IMR-90 (cell line): ENCODE data around the gene BICD1. TPM values are rescaled to one million over a fixed set of nuclear protein-coding genes. Genes with fewer than 3 reads are reported as not detected.

Source experiments
- ATAC-seq: fragments of 200-7000 bp; cut with Tn5 transposase; 2 replicates; pipeline ENCODE4 v1.9.1; 2020; ENCODE audit warnings: low read depth, mild to moderate bottlenecking, moderate library complexity
- BruUV-seq: library from RNA; stranded (reverse); fragments of 400-500 nt; replicated peaks from 2 replicates; lab custom pipeline; 2021; lab: Mats Ljungman, UMichigan
- CTCF ChIA-PET: fragments of 300-600 bp; formaldehyde crosslinking; extraction: SDS; loops from one replicate; lab custom pipeline; 2021; ENCODE audit warnings: antibody characterized with exemption; lab: Yijun Ruan, JAX
- POLR2A ChIA-PET: fragments of 300-600 bp; sonication (Branson Sonifier 250); formaldehyde crosslinking; loops from one replicate; lab custom pipeline; 2022; ENCODE audit warnings: antibody characterized with exemption; ENCODE audit not compliant: unreplicated experiment; lab: Charles Lee
- DNase-seq: peaks from one replicate; pipeline ENCODE4 v3.0.0; 2013
- H2AFZ ChIP-seq: replicated peaks from 2 replicates; pipeline ENCODE3; 2013; ENCODE audit warnings: low read length, mild to moderate bottlenecking; ENCODE audit not compliant: poor library complexity
- H2AK5ac ChIP-seq: 2 replicates; pipeline ENCODE4 v1.6.1; 2013; ENCODE audit warnings: low read depth, low read length, inconsistent platforms
- H2AK9ac ChIP-seq: replicated peaks from 2 replicates; pipeline ENCODE3; 2013; ENCODE audit warnings: mild to moderate bottlenecking, low read depth, low read length, moderate library complexity; ENCODE audit not compliant: poor library complexity
- H2BK120ac ChIP-seq: 2 replicates; pipeline ENCODE4 v1.6.1; 2013; ENCODE audit warnings: low read depth, low read length, inconsistent platforms
- H2BK15ac ChIP-seq: 3 replicates; pipeline ENCODE4 v1.6.1; 2013; ENCODE audit warnings: low read depth, low read length, inconsistent platforms
- H2BK20ac ChIP-seq: 2 replicates; pipeline ENCODE4 v1.6.1; 2013; ENCODE audit warnings: low read depth, mild to moderate bottlenecking, inconsistent platforms, low read length, moderate library complexity
- H2BK5ac ChIP-seq: 2 replicates; pipeline ENCODE4 v1.6.1; 2013; ENCODE audit warnings: mild to moderate bottlenecking, low read depth, low read length, inconsistent platforms; ENCODE audit not compliant: poor library complexity, severe bottlenecking
- H3K14ac ChIP-seq: replicated peaks from 2 replicates; pipeline ENCODE4 v1.6.1; 2013; ENCODE audit warnings: low read depth, low read length, inconsistent platforms
- H3K18ac ChIP-seq: 2 replicates; pipeline ENCODE4 v1.6.1; 2013; ENCODE audit warnings: low read depth, low read length, control low read depth
- H3K23ac ChIP-seq: 2 replicates; pipeline ENCODE4 v1.6.1; 2013; ENCODE audit warnings: low read depth, low read length, inconsistent platforms
- H3K27ac ChIP-seq: 2 replicates; pipeline ENCODE4 v1.5.1; 2013; ENCODE audit warnings: mild to moderate bottlenecking, control low read depth, low read length; ENCODE audit not compliant: insufficient read depth
- H3K27me3 ChIP-seq: 2 replicates; pipeline ENCODE4 v1.6.1; 2013; ENCODE audit warnings: low read length; ENCODE audit not compliant: control insufficient read depth, insufficient read depth
- H3K36me3 ChIP-seq: 2 replicates; pipeline ENCODE4 v1.6.1; 2013; ENCODE audit warnings: low read length, mixed read lengths; ENCODE audit not compliant: control insufficient read depth, insufficient read depth
- H3K4ac ChIP-seq: 2 replicates; pipeline ENCODE4 v1.6.1; 2013; ENCODE audit warnings: low read depth, low read length, inconsistent platforms
- H3K4me1 ChIP-seq: 2 replicates; pipeline ENCODE4 v1.6.1; 2013; ENCODE audit warnings: low read length, mixed read lengths; ENCODE audit not compliant: control insufficient read depth, insufficient read depth
- H3K4me2 ChIP-seq: 2 replicates; pipeline ENCODE4 v1.6.1; 2013; ENCODE audit warnings: low read depth, mild to moderate bottlenecking, control low read depth, low read length, moderate library complexity
- H3K4me3 ChIP-seq: 2 replicates; pipeline ENCODE4 v1.5.1; 2013; ENCODE audit warnings: low read depth, mild to moderate bottlenecking, control low read depth, low read length, moderate library complexity; ENCODE audit not compliant: insufficient read depth
- H3K56ac ChIP-seq: 2 replicates; pipeline ENCODE4 v1.6.1; 2013; ENCODE audit warnings: low read length, inconsistent platforms; ENCODE audit not compliant: insufficient read depth; ENCODE audit errors: extremely low read depth
- H3K79me1 ChIP-seq, 2 experiments: 2 replicates each; pipeline ENCODE4 v1.6.1; 2013; ENCODE audit warnings: low read length in 2 of 2, inconsistent platforms in 1 of 2, low read depth in 1 of 2
- H3K9ac ChIP-seq: 2 replicates; pipeline ENCODE4 v1.6.1; 2013; ENCODE audit warnings: low read depth, low read length, control low read depth
- H3K9me1 ChIP-seq: 2 replicates; pipeline ENCODE4 v1.6.1; 2013; ENCODE audit warnings: low read length, inconsistent platforms; ENCODE audit not compliant: insufficient read depth
- H3K9me3 ChIP-seq: 2 replicates; pipeline ENCODE4 v1.6.1; 2013; ENCODE audit warnings: low read length; ENCODE audit not compliant: control insufficient read depth, insufficient read depth
- H4K20me1 ChIP-seq: 2 replicates; pipeline ENCODE4 v1.6.1; 2013; ENCODE audit warnings: low read length, inconsistent platforms; ENCODE audit not compliant: insufficient read depth
- H4K5ac ChIP-seq: 2 replicates; pipeline ENCODE4 v1.6.1; 2013; ENCODE audit warnings: mild to moderate bottlenecking, low read depth, low read length, control low read depth
- H4K8ac ChIP-seq, 2 experiments: 2 replicates each; pipeline ENCODE4 v1.6.1; 2013; ENCODE audit warnings: low read depth in 2 of 2, low read length in 2 of 2, control low read depth in 1 of 2, inconsistent platforms in 1 of 2
- H4K91ac ChIP-seq: 2 replicates; pipeline ENCODE4 v1.6.1; 2013; ENCODE audit warnings: low read depth, low read length, inconsistent platforms; ENCODE audit not compliant: insufficient read depth
- BHLHE40 ChIP-seq: fragments of 150-350 bp; IDR thresholded peaks from 2 replicates; pipeline ENCODE4 v1.6.1; 2016; ENCODE audit warnings: mild to moderate bottlenecking, low read depth, low read length
- CEBPB ChIP-seq: IDR thresholded peaks from 2 replicates; pipeline ENCODE4 v1.6.1; 2012; ENCODE audit warnings: low read depth, low read length, improper control_type of control experiment
- CHD1 ChIP-seq: IDR thresholded peaks from 2 replicates; pipeline ENCODE4 v1.6.1; 2012; ENCODE audit warnings: low read depth, low read length, improper control_type of control experiment
- FOS ChIP-seq: fragments of 150-350 bp; IDR thresholded peaks from 2 replicates; pipeline ENCODE4 v1.6.1; 2016; ENCODE audit warnings: low read depth, low read length
- MAFK ChIP-seq: IDR thresholded peaks from 2 replicates; pipeline ENCODE4 v1.6.1; 2012; ENCODE audit warnings: low read depth, low read length, improper control_type of control experiment
- MAZ ChIP-seq: IDR thresholded peaks from 2 replicates; pipeline ENCODE4 v1.6.1; 2012; ENCODE audit warnings: low read depth, mild to moderate bottlenecking, low read length, improper control_type of control experiment, moderate library complexity, borderline replicate concordance
- MXI1 ChIP-seq: IDR thresholded peaks from 2 replicates; pipeline ENCODE4 v1.6.1; 2012; ENCODE audit warnings: low read depth, mild to moderate bottlenecking, low read length, moderate library complexity, borderline replicate concordance
- NFE2L2 ChIP-seq: fragments of 150-350 bp; IDR thresholded peaks from 2 replicates; pipeline ENCODE4 v1.6.1; 2016; ENCODE audit warnings: low read depth, mild to moderate bottlenecking, low read length
- POLR2A ChIP-seq: IDR thresholded peaks from 2 replicates; pipeline ENCODE4 v1.6.1; 2012; ENCODE audit warnings: mild to moderate bottlenecking, low read depth, low read length
- RAD21 ChIP-seq: IDR thresholded peaks from 2 replicates; pipeline ENCODE4 v1.6.1; 2012; ENCODE audit warnings: low read length, improper control_type of control experiment
- RCOR1 ChIP-seq: IDR thresholded peaks from 2 replicates; pipeline ENCODE4 v1.6.1; 2012; ENCODE audit warnings: mild to moderate bottlenecking, low read length, improper control_type of control experiment; ENCODE audit not compliant: insufficient replicate concordance
- RFX5 ChIP-seq: IDR thresholded peaks from 2 replicates; pipeline ENCODE4 v1.8.0; 2012; ENCODE audit warnings: low read depth, mild to moderate bottlenecking, low read length, moderate library complexity
- SMC3 ChIP-seq: fragments of 150-350 bp; IDR thresholded peaks from 2 replicates; pipeline ENCODE4 v1.6.1; 2016; ENCODE audit warnings: low read depth, mild to moderate bottlenecking, antibody characterized with exemption, low read length, moderate library complexity
- WGBS, 2 experiments: methylation state at CpG; one replicate each; pipeline versions ENCODE4 v1.1.5 to v1.1.7; 2013; ENCODE audit warnings: missing lambda C conversion rate in 2 of 2; ENCODE audit not compliant: insufficient read length in 1 of 2; ENCODE audit errors: extremely low coverage in 2 of 2; 5-methylcytosine and 5-hydroxymethylcytosine counted together
- dilution Hi-C: fragments of 300-500 bp; cut with HindIII; formaldehyde crosslinking; loops from one replicate; pipeline ENCODE4 v1.14.3; 2018; ENCODE audit warnings: low sequenced_read_pairs; ENCODE audit not compliant: unreplicated experiment
- in situ Hi-C: fragments of 300-500 bp; cut with MboI; formaldehyde crosslinking; loops from 3 replicates; pipeline ENCODE4 v1.14.3; 2019; ENCODE audit warnings: low sequenced_read_pairs, inconsistent platforms, mixed read lengths
- intact Hi-C: fragments of 100-400 bp; cut with micrococcal nuclease; formaldehyde crosslinking; loops from 2 replicates; pipeline ENCODE4 v1.10.0; 2022
- polyA plus RNA-seq, 3 experiments: library from polyadenylated mRNA; depleted of rRNA; stranded (reverse); fragments of >200 nt; gene quantifications; 2 replicates each; pipeline ENCODE4 v1.2.3, GENCODE V29; 2012; ENCODE audit warnings: low replicate concordance in 1 of 3
- total RNA-seq: library from RNA; depleted of rRNA; stranded (reverse); fragments of >200 nt; gene quantifications from 2 replicates; pipeline ENCODE4 v1.2.3, GENCODE V29; 2012
- TF ChIP-seq, protein P1 (sequence below): fragments of 150-350 bp; IDR thresholded peaks from 2 replicates; pipeline ENCODE4 v1.6.1; 2017; ENCODE audit warnings: mild to moderate bottlenecking, antibody characterized with exemption, low read length, low read depth
- TF ChIP-seq, protein P2 (sequence below): fragments of 150-350 bp; IDR thresholded peaks from 2 replicates; pipeline ENCODE4 v1.6.1; 2016; ENCODE audit warnings: low read depth, mild to moderate bottlenecking, low read length, moderate library complexity, borderline replicate concordance
- TF ChIP-seq, protein P3 (sequence below): conservative IDR thresholded peaks from 2 replicates; pipeline ENCODE4 v1.5.1; 2012; ENCODE audit warnings: mild to moderate bottlenecking, low read depth, low read length, improper control_type of control experiment

BICD1 gene
- total and polyA plus RNA-seq, 2 of the 4 experiments (the other 2 are of a cell fraction), result 17.2 to 21.8 TPM

DNA sequence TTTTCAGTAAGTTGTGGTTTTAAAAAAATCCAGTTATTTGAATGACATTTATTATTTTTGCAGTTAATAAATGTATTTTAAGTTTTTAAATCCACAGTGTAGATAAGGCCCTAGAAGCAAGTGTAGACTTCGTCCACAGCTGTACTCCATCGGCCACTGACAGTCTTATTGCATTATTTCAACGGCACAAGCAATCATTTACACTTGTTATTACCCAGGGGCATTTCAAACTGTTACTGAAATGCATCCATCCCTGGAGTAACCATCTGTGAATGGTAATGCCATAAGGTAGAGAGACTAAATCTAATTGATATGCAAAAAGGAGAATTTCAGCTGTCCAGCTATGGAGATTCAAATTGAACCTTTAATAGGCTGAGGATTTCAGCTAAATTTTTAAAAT is 48.4 kb downstream of the BICD1 start:
- 0 out of 2 replicates have a peak, but pooled peaks cover 6% of the 10 kb centered on the region for H3K9me1 ChIP-seq
- H3K4me1 ChIP-seq, result peaks cover 11% of the 10 kb centered on the region
- no peak overlapping the region for H2BK120ac ChIP-seq
- POLR2A ChIA-PET, result no interaction called here
- H2BK20ac ChIP-seq, result no peak overlapping the region
- dilution Hi-C loops, result no loop called here
- H4K8ac ChIP-seq, result no peak overlapping the region
- peaks cover 13% of the 10 kb centered on the region; the same call in 1 of the 2 replicates for H4K20me1 ChIP-seq
- H2BK5ac ChIP-seq, result no peak overlapping the region
- H2AFZ ChIP-seq, result no peak overlapping the region
- H4K91ac ChIP-seq, result no peak overlapping the region
- intact Hi-C loops, result no loop called here
- CTCF ChIA-PET, result no interaction called here
- no peaks in the 10 kb centered on the region for H3K27me3 ChIP-seq
- BruUV-seq, result no TSS peak
- TF ChIP-seq MAFK (no peak), RFX5 (no peak), CHD1 (no peak), NFE2L2 (no peak), BHLHE40 (no peak), RAD21 (no peak), MXI1 (no peak), SMC3 (no peak), FOS (no peak), MAZ (no peak), POLR2A (no peak), RCOR1 (no peak), CEBPB (no peak)
- TF ChIP-seq, protein P1, sequence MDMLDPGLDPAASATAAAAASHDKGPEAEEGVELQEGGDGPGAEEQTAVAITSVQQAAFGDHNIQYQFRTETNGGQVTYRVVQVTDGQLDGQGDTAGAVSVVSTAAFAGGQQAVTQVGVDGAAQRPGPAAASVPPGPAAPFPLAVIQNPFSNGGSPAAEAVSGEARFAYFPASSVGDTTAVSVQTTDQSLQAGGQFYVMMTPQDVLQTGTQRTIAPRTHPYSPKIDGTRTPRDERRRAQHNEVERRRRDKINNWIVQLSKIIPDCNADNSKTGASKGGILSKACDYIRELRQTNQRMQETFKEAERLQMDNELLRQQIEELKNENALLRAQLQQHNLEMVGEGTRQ, result no peak
- TF ChIP-seq, protein P2, sequence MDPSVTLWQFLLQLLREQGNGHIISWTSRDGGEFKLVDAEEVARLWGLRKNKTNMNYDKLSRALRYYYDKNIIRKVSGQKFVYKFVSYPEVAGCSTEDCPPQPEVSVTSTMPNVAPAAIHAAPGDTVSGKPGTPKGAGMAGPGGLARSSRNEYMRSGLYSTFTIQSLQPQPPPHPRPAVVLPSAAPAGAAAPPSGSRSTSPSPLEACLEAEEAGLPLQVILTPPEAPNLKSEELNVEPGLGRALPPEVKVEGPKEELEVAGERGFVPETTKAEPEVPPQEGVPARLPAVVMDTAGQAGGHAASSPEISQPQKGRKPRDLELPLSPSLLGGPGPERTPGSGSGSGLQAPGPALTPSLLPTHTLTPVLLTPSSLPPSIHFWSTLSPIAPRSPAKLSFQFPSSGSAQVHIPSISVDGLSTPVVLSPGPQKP, result no peak
- TF ChIP-seq, protein P3, sequence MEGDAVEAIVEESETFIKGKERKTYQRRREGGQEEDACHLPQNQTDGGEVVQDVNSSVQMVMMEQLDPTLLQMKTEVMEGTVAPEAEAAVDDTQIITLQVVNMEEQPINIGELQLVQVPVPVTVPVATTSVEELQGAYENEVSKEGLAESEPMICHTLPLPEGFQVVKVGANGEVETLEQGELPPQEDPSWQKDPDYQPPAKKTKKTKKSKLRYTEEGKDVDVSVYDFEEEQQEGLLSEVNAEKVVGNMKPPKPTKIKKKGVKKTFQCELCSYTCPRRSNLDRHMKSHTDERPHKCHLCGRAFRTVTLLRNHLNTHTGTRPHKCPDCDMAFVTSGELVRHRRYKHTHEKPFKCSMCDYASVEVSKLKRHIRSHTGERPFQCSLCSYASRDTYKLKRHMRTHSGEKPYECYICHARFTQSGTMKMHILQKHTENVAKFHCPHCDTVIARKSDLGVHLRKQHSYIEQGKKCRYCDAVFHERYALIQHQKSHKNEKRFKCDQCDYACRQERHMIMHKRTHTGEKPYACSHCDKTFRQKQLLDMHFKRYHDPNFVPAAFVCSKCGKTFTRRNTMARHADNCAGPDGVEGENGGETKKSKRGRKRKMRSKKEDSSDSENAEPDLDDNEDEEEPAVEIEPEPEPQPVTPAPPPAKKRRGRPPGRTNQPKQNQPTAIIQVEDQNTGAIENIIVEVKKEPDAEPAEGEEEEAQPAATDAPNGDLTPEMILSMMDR, result no peak
- H3K9ac ChIP-seq, result no peak overlapping the region
- no peak overlapping the region for H4K5ac ChIP-seq
- no peak overlapping the region for H3K4ac ChIP-seq
- in situ Hi-C loops, result no loop called here
- H3K79me1 ChIP-seq, result peaks cover 40 to 60% of the 10 kb centered on the region in 2 experiments
- no peak overlapping the region for H2BK15ac ChIP-seq
- H3K56ac ChIP-seq, result no peak overlapping the region
- no peak overlapping the region for H2AK9ac ChIP-seq
- H3K36me3 ChIP-seq, result peaks cover 6% of the 10 kb centered on the region
- no peak overlapping the region for H2AK5ac ChIP-seq
- no peak for DNase-seq
- ATAC-seq, result no peak
- H3K4me2 ChIP-seq, result no peak overlapping the region
- H3K18ac ChIP-seq, result no peak overlapping the region
- no peak overlapping the region for H3K27ac ChIP-seq
- H3K9me3 ChIP-seq, result no peaks in the 10 kb centered on the region
- no peak overlapping the region for H3K14ac ChIP-seq
- 40% methylated on average over 1 of the region's 3 CpGs; no CpG with 5 or more reads in 1 of the 2 experiments for WGBS, 2 experiments
- H3K23ac ChIP-seq, result no peak overlapping the region
- H3K4me3 ChIP-seq, result no peak overlapping the region
